GM19193 (cell line): ENCODE results near the gene ULK4.

ENCODE experiments used
- POLR2A ChIP-seq: IDR thresholded peaks from 4 replicates; pipeline ENCODE4 v1.6.1; 2011; ENCODE audit not compliant: insufficient read depth, insufficient read length; ENCODE audit errors: extremely low read depth

ULK4 gene

DNA sequence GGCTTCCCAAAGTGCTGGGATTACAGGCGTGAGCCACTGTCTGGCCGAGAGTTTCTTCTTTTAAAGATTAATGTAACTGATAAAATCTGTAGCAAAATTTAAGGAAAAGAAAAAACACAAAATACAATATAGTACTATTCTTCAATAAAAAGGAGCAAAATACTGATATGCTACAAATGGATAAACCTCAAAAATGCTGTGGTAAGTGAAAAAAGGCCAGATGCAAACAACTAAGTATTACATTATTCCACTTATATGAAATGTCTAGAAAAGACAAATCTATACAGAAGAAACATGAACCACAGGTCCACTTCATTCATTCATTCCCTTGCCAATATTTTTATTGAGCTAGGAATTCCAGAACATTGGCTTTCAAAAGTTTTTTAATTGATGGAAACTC lies 463.1 kb downstream of the ULK4 start:
- TF ChIP-seq POLR2A: no peak

DNA sequence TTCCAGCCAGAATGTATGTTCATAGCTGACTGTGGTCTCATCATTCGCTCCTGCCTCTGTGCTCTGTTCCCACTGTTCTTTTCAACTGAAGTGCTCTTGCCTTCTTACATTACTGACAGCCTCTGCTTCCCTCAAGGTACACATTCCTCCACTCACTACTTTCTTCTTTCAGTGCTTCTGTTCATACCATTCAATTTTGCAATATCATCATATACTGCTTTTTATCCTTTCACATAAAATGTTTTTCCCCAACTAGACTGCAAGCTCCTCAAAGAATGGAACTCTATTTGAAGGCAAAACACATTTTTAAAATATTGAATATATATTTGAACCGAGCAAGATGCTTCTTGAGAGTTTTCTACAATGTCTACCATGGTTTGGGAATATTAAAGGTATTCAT lies 471.5 kb downstream of the ULK4 start:
- TF ChIP-seq POLR2A: no peak

DNA sequence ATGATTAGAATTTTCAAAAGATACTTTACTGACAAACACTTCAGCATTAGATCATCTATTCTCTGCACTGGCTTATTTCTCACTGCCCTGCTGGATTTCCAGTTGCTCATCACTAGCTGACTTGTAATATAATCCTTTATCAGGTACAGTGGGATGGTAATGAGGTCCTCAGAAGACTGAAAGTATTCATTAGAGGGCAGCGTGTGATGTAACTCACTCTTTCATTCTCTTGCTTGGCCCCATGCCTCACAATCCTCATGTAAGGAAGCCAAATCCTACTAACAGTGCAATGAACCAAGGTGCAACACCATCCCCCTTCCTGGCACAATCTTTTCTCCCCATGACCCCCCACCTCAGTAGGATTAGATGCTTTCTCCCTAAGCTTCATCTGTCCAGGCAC lies 472.7 kb downstream of the ULK4 start:
- no peak for TF ChIP-seq POLR2A

- no peak for TF ChIP-seq POLR2A
Observed at GRCh38 chr3:41488501-41488900, 473.4 kb downstream of the ULK4 start.

- TF ChIP-seq POLR2A: no peak
Observed at GRCh38 chr3:41485484-41485883, 476.4 kb downstream of the ULK4 start.

DNA sequence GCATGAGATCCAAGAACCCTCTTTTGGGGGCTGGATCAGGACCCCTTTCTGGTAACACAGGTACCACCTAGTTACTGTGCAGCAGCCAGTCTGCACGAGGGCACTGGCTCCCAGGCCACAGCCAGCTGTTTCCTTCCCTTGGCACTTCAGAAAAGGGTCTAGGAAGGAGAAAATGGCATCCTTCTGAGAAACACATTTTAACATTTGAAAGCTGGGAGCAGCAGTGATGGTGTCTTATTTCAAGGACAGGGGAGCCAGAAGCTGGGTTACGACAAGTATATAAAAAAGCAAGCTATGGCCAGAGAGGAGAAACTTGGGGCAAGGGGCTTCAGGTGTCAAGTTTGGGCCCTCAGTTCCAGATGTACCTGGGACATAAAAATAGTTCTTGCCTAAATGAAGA lies 479.8 kb downstream of the ULK4 start:
- no peak for TF ChIP-seq POLR2A

DNA sequence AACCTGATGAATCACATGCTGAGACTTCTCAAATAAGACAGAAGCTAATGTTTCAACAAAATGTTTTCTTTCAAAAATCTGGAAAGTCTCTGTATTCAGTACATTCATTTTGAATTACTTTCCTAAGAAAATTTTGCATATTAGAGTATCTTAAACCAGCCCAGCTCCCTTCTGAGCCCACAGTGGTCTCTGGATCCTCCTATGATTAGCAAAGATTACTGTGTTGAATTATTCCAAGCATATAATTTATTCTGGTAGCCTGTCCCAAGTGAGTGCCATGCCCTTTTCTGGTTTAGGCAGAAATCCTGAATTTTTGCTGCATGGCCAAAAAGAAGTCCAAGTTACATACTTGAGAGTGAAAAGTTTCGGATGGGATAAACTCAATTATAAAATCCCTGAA lies 483.6 kb downstream of the ULK4 start:
- no peak for TF ChIP-seq POLR2A

GRCh38 chr3:41477399-41478014 lies 484.4 kb downstream of the ULK4 start:
- no peak for TF ChIP-seq POLR2A

DNA sequence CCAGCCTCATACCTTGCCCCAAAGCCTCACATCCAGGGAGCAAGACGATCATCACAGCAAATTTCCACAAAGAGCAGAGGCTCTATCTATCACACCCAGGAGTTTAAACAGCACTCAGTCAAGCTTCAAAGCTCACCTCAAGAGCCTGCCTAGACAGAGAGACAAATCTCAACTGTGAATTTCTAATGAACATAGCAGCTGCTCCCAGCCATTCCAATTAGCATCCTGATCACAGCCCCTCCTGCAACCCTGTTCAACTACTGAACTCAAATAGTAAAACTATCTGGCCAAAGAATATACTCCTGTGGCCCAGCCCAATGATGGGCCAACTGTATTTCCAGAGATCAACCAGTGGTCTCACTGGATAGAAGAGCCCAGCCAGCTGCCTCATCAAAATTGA lies 492.8 kb downstream of the ULK4 start:
- no peak for TF ChIP-seq POLR2A

- no peak for TF ChIP-seq POLR2A
Observed at GRCh38 chr3:41467481-41467880, 494.4 kb downstream of the ULK4 start.

GRCh38 chr3:41464858-41465257 lies 497.0 kb downstream of the ULK4 start:
- no peak for TF ChIP-seq POLR2A

DNA sequence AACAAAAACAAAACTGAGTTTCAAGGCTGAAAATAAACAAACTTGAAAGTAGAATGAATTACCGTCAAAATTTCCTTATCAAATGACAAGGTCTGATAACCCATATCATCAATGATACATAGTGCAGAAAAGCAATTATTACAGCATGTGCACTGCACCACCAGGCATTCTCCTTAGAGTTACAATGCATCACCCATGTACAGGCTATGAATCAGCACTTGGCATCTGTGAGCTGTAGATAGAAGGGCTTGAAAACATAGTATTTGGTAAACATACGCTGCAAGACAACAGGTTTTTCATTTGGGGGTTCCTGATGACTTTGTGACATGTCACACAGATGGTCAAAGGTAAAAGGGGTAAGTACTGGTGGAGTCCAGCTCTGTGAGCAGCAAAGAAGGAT lies 497.5 kb downstream of the ULK4 start:
- TF ChIP-seq POLR2A: no peak

DNA sequence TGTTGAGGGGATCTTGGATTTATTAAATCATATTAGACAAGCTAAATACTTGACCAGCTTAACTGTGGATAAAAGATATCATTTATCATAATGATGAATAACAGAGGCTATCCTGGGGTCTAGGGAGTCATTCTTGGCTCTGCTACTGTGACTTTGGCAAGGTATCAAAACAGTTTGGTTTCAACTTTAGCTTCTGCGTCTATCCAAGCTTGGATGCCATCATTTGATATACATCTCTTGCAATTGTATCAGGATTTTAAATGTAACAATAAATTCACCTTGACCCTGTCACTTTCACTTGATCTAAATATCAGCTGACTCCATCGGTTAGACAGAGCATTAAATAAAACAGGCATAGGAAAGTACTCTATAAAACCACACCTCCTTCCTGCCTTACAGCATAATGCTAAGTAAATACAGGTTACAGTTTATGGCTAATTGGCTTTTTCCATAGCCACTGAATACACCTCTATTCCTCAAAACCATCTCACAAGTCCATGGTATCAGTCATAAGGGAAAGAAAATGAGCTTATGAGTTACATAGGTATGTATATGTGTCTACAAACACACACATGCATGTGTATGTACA lies 499.7 kb downstream of the ULK4 start:
- TF ChIP-seq POLR2A: no peak

DNA sequence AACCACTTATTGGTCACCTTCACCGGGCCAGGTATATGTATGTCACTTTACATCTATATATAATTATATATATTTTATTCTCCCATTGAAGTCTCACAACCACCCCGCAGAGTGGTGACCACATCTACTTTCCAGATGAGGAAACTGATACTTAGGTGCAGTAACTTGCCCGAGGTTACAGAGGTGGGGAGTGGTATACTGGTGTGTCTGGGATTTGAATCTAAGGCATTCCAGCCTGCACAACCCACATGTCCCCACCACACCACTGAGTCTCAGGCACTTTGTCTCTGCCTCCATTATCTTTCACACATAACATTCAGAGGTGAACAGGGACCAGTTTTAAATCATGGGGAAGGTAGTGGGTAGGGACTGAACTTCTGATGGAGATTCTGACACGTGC lies 501.2 kb downstream of the ULK4 start:
- TF ChIP-seq POLR2A: no peak

GRCh38 chr3:41457176-41457575 lies 504.7 kb downstream of the ULK4 start:
- TF ChIP-seq POLR2A: no peak

- no peak for TF ChIP-seq POLR2A
Observed at GRCh38 chr3:41456162-41456561, 505.7 kb downstream of the ULK4 start.
